GM19397 (cell line): ENCODE measurements around the gene UNC45B.
"Not testable (repeated sequence)": the region's sequence is repeated elsewhere in the genome, so short reads cannot be mapped to it uniquely, and the experiment has no call there.

Experiments used
- ATAC-seq: cut with Tn5 transposase; IDR thresholded peaks from one replicate; pipeline ENCODE4 v1.9.1; 2021; ENCODE audit warnings: mild to moderate bottlenecking, moderate library complexity; ENCODE audit not compliant: unreplicated experiment

Gene UNC45B

DNA sequence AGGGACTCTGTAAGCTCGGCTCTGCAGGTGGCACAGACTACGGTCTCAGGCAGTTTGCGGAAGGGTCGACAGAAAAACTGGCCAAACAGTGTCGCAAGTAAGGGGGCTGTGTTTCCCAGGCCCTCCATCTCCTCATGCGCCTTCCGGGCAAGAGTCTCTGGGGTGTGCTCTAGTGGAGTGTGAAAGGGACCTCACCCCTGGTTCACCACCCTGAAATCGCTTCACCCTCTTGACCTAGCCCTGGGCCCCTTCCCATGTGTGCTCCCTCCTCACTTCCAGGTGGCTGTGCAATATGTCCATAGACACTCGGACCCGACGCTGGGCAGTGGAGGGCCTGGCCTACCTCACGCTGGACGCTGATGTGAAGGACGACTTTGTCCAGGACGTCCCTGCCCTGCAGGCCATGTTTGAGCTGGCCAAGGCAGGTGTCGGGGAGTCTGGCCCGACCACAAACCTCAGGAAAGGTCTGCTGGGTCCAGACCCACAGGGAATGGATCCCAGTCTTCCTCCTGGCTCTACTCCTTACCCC lies 22.3 kb downstream of the UNC45B start:
- ATAC-seq, result no peak

- ATAC-seq, result no peak
These were observed 23.6 kb downstream of the UNC45B start for GRCh38 chr17:35170968-35171771.

- ATAC-seq, result no peak
These were observed 24.2 kb downstream of the UNC45B start for GRCh38 chr17:35171834-35172233.

DNA sequence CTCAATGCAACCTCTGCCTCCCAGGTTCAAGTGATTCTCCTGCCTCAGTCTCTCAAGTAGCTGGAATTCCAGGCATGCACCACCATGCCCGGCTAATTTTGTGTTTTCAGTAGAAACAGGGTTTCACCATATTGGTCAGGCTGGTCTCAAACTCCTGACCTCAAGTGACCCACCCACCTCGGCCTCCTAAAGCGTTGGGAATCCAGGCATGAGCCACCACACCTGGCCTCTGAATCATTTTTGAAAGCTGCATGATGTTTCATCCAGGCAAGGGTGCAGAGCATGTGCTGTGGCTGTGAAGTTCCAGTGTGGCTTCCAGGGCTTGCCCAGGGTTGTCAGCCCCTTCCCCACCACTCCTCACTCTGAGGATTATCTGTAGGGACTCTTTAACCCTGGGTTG lies 24.7 kb downstream of the UNC45B start:
- ATAC-seq, result not testable (repeated sequence)

GRCh38 chr17:35174835-35175334 lies 27.3 kb downstream of the UNC45B start:
- ATAC-seq, result no peak

DNA sequence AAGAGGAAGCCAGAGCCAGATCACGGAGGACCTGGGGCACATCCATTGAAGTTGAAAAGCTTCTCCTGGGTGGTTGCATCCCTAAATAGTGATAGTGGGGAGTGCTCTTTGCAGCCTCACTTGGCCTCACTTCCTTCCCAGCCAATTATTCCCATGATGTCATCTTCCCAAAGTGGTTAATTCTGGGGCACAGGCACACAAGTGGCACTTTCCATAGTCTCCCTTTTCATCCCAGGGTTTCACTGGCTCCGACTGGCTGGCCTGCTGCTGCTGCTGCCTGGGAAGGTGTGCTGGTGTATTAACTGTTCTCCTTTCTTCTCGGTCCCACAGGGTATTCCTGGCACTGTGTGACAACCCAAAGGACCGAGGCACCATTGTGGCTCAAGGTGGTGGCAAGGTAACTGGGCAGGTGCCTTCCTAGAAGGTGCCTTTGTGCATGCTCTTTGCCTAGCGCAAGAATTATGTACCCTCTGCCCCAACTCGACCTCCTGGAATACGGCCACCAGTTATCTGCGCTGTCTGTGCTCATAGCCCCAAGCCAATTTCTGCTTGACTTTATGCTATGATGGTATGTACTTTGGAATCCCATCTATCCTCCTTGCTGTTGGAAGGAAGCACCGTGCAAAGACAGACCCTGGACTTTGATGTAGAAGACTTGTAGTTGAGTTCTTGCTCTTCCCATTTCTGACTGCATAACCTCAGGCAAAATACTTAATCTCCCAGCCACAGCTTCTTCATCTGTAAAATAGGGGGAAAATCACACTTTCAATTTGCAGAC lies 28.2 kb downstream of the UNC45B start:
- no peak for ATAC-seq

DNA sequence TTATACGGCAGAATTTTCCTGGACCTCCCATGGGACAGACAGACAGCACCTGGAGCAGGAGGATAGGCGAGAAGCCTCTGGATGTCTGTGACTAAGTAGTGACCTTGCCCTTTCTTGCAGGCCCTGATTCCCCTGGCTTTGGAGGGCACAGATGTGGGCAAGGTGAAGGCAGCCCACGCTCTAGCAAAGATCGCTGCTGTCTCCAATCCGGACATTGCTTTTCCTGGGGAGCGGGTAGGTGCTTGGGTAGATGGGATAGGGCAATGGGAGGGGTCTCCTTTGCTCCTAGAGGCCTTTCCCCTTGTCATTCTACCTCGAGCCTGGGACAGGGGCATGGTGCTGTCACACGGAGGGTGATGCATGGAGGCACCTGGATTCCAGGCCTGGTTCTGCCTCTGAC lies 29.3 kb downstream of the UNC45B start:
- ATAC-seq, result no peak

DNA sequence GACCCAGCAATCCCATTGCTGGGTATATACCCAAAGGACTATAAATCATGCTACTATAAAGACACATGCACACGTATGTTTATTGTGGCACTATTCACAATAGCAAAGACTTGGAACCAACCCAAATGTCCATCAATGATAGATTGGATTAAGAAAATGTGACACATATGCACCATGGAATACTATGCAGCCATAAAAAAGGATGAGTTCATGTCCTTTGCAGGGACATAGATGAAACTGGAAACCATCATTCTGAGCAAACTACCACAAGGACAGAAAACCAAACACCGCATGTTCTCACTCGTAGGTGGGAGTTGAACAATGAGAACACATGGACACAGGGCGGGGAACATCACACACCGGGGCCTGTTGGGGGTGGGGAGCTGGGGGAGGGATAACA lies 31.8 kb downstream of the UNC45B start:
- not testable (repeated sequence) for ATAC-seq

DNA sequence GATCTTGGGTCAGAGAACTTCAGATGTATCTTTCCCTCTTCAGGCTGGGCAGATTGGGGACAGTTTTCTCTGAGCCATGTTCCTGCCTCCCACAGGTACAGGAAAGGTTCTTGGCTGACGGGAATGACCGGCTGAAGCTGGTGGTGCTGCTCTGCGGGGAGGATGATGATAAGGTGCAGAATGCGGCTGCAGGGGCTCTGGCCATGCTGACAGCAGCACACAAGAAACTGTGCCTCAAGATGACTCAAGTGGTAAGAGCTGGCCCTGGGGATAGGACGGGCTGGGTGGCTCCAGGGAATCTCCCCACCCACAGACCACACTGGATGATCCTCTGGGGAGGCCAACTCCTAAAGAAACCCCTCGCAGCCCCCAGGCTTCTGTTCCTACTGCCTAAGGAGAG lies 35.7 kb downstream of the UNC45B start:
- ATAC-seq, result no peak

DNA sequence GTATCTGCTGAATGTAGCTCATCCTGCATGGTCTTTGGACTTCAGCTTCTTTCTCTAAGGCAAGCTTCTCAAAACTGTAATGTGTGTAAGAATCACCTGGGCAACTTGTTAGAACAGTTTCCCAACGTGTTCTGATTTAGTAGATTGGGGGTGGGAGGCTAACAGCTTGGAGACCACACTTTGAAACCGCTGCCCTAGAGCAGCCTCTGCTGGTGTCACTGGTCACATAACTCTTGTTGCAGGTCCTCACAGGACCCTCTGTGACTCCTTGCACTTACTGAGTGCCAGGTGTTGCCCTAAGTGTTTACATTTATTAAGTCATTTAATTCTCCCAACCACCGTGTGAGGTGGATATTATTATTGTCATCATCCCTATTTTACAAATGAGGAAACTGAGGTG lies 36.7 kb downstream of the UNC45B start:
- no peak for ATAC-seq

DNA sequence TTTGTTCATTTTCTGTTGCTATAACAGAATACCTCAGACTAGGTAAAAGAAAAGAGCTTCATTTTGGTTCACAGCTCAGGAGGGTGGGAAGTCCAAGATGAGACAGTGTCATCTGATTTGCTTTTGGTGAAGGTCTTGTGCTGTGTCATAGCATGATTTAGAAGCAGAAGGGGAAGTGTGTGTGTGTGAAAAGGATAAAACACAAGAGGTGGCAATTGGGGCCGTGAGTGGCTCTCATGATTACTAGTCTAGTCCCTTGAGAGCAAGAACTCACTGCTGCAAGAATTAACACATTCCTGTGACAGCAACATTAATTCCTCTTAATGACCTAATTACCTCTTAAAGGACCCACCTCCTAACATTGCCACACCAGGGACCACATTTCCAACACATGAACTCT lies 38.2 kb downstream of the UNC45B start:
- ATAC-seq, result no peak

DNA sequence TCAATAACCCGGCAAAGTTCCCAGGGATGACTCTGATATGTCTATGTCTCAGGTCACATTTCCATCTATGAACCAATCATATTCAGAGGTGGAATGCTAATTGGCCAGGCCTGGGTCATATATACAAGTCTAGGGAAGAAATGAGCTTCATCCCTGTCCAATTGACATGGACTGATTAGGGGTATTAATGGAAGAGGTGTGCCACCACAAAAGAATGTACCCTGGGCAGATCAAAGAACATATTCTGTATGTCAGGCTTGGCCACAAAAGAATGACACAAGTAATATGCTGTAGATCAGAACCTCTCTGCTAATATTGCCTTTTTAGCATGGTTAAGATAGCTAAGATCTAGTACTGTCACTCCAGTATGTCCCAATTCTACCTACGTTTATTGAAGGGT lies 39.9 kb downstream of the UNC45B start:
- no peak for ATAC-seq

DNA sequence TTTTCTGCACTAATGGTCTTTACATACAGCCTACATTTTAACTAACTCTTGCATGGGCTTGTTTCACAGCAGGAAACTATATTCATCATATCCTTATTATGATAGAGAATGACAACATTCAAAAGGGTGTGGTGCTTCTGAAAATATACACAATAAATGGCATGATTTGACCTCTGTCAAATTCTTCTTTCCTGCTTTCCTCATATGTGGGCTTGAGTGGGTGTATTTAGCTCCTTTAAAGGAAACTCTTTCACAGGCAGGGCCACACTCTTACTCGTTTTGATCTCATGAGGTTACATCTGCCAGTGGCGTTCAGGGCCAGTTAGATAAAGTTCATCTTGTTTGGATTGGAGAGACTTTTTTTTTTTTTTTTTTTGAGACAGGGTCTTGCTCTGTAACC lies 40.5 kb downstream of the UNC45B start:
- ATAC-seq, result no peak

GRCh38 chr17:35189291-35189690 lies 41.7 kb downstream of the UNC45B start:
- ATAC-seq, result no peak

DNA sequence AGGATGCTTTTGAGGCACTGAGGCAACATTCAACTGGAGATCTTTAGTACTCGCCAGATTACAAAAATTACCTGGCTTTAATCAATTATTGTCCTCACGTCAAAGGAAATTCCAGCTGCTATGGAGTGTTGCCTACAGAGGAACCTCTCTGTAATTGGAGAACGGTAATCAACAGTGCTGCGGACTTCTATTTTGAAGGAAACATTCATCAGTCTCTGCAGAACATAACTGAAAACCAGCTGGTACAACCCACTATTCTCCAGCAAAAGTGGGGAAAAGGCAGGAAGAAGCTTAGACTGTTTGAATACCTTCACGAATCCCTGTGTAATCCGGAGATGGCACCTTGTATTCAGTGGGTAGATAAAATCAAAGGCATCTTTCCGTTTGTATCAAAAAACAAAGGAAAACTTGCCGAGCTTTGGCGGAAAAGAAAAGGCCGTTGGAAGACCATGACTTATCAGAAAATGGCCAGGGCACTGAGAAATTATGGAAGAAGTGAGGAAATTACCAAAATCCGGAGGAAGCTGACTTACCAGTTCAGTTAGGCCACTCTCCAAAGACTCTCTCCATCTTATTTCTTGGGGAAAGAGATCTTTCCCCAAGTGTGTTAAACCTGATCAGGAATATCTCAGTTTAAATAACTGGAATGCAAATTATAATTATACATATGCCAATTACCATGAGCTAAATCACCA lies 43.5 kb downstream of the UNC45B start:
- ATAC-seq, result no peak

GRCh38 chr17:35192708-35193107 lies 45.1 kb downstream of the UNC45B start:
- ATAC-seq, result no peak

GRCh38 chr17:35194001-35194400 lies 46.4 kb downstream of the UNC45B start, which contains the start of gene SLC35G3:
TSS of gene SLC35G3 (minus strand) at chr17:35194393. CDS start at chr17:35194307, 86 bp downstream.
- ATAC-seq, result not testable (repeated sequence)

DNA sequence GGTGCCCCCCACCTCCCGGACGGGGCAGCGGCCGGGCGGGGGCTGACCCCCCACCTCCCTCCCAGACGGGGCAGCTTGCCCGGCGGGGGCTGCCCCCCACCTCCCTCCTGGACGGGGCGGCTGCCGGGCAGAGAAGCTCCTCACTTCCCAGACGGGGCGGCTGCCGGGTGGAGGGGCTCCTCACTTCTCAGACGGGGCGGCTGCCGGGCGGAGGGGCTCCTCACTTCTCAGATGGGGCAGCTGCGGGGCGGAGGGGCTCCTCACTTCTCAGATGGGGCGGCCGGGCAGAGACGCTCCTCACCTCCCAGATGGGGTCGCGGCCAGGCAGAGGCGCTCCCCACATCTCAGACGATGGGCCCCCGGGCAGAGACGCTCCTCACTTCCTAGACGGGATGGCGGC lies 47.4 kb downstream of the UNC45B start:
- not testable (repeated sequence) for ATAC-seq

DNA sequence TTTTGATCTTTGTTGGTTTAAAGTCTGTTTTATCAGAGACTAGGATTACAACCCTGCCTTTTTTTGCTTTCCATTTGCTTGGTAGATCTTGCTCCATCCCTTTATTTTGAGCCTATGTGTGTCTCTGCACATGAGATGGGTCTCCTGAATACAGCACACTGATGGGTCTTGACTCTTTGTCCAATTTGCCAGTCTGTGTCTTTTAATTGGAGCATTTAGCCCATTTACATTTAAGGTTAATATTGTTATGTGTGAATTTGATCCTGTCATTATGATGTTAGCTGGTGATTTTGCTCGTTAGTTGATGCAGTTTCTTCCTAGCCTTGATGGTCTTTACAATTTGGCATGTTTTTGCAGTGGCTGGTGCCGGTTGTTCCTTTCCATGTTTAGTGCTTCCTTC lies 55.0 kb downstream of the UNC45B start:
- ATAC-seq, result not testable (repeated sequence)

- no peak for ATAC-seq
These were observed 63.1 kb downstream of the UNC45B start for GRCh38 chr17:35210741-35211140.

- no peak for ATAC-seq
These were observed 65.1 kb downstream of the UNC45B start for GRCh38 chr17:35212668-35213067.
